Mesenchymal stem cell (in vitro differentiated cells and primary cell): ENCODE data around the gene NFE2L2.

Experiments
- DNase-seq: peaks from one replicate; pipeline ENCODE4 v3.0.0-alpha.2; 2013
- H2AFZ ChIP-seq: one replicate; pipeline ENCODE4 v1.6.1; 2013; ENCODE audit warnings: low read depth, mild to moderate bottlenecking, control low read depth, inconsistent platforms, low read length, moderate library complexity
- H2AK5ac ChIP-seq: 2 replicates; pipeline ENCODE4 v1.6.1; 2013; ENCODE audit warnings: low read length, moderate library complexity, mild to moderate bottlenecking, inconsistent platforms; ENCODE audit not compliant: severe bottlenecking
- H2BK120ac ChIP-seq: one replicate; pipeline ENCODE4 v1.6.1; 2013; ENCODE audit warnings: low read depth, mild to moderate bottlenecking, inconsistent platforms, low read length, moderate library complexity
- H2BK12ac ChIP-seq, 2 experiments: one replicate each; pipeline ENCODE4 v1.6.1; 2013; ENCODE audit warnings: inconsistent platforms in 2 of 2, low read length in 2 of 2, mild to moderate bottlenecking in 2 of 2, moderate library complexity in 2 of 2, control low read depth in 1 of 2
- H2BK15ac ChIP-seq: one replicate; pipeline ENCODE4 v1.6.1; 2013; ENCODE audit warnings: mild to moderate bottlenecking, low read depth, inconsistent platforms; ENCODE audit not compliant: poor library complexity, severe bottlenecking
- H2BK5ac ChIP-seq: 2 replicates; pipeline ENCODE4 v1.6.1; 2013; ENCODE audit warnings: low read depth, mild to moderate bottlenecking, low read length, control low read depth, inconsistent platforms; ENCODE audit not compliant: poor library complexity, severe bottlenecking
- H3K14ac ChIP-seq, 2 experiments: one replicate each; pipeline ENCODE4 v1.6.1; 2013; ENCODE audit warnings: inconsistent platforms in 2 of 2, low read length in 2 of 2, control low read depth in 1 of 2, mild to moderate bottlenecking in 1 of 2, moderate library complexity in 1 of 2
- H3K18ac ChIP-seq, 2 experiments: one replicate each; pipeline ENCODE4 v1.6.1; 2013; ENCODE audit warnings: inconsistent platforms in 2 of 2, low read length in 2 of 2, control low read depth in 1 of 2, low read depth in 1 of 2, mild to moderate bottlenecking in 1 of 2
- H3K23ac ChIP-seq, 2 experiments: one replicate each; pipeline ENCODE4 v1.6.1; 2013; ENCODE audit warnings: inconsistent platforms in 2 of 2, low read length in 2 of 2, mild to moderate bottlenecking in 2 of 2, moderate library complexity in 2 of 2, control low read depth in 1 of 2
- H3K27ac ChIP-seq: 2 replicates; pipeline ENCODE4 v1.5.1; 2013; ENCODE audit warnings: mild to moderate bottlenecking, moderate library complexity, low read length, control low read depth, inconsistent platforms; ENCODE audit not compliant: poor library complexity, severe bottlenecking
- H3K27me3 ChIP-seq, 2 experiments: 2 replicates each; pipeline versions ENCODE4 v1.6.1 to v1.7.0; 2013; ENCODE audit warnings: low read length in 2 of 2, mild to moderate bottlenecking in 2 of 2, moderate library complexity in 2 of 2, control low read depth in 1 of 2, inconsistent platforms in 1 of 2; ENCODE audit not compliant: control insufficient read depth in 1 of 2, insufficient read depth in 1 of 2
- H3K36me3 ChIP-seq, 2 experiments: 2 replicates each; pipeline versions ENCODE4 v1.6.1 to v1.7.0; 2013; ENCODE audit warnings: low read length in 2 of 2, control low read depth in 1 of 2, inconsistent platforms in 1 of 2, low read depth in 1 of 2, mild to moderate bottlenecking in 1 of 2; ENCODE audit not compliant: insufficient read depth in 2 of 2, control insufficient read depth in 1 of 2
- H3K4ac ChIP-seq, 2 experiments: one replicate each; pipeline ENCODE4 v1.6.1; 2013; ENCODE audit warnings: inconsistent platforms in 2 of 2, low read length in 2 of 2, mild to moderate bottlenecking in 2 of 2, moderate library complexity in 2 of 2, control low read depth in 1 of 2, low read depth in 1 of 2
- H3K4me1 ChIP-seq: 2 replicates; pipeline ENCODE4 v1.6.1; 2013; ENCODE audit warnings: low read depth, low read length, control low read depth; ENCODE audit not compliant: control insufficient read depth, insufficient read depth
- H3K4me2 ChIP-seq: 2 replicates; pipeline ENCODE4 v1.6.1; 2013; ENCODE audit warnings: low read length, mild to moderate bottlenecking, inconsistent platforms; ENCODE audit not compliant: poor library complexity, severe bottlenecking
- H3K4me3 ChIP-seq, 2 experiments: 2 replicates each; pipeline versions ENCODE4 v1.5.1 to v1.7.0; 2013; ENCODE audit warnings: low read length in 2 of 2, mild to moderate bottlenecking in 2 of 2, control low read depth in 1 of 2, low read depth in 1 of 2; ENCODE audit not compliant: insufficient read depth in 1 of 2
- H3K79me1 ChIP-seq: replicated peaks from 2 replicates; pipeline ENCODE4 v1.6.1; 2013; ENCODE audit warnings: mild to moderate bottlenecking, control low read depth, low read length, inconsistent platforms; ENCODE audit not compliant: poor library complexity, severe bottlenecking
- H3K9ac ChIP-seq: 2 replicates; pipeline ENCODE4 v1.7.0; 2013; ENCODE audit warnings: mild to moderate bottlenecking, low read length, moderate library complexity
- H3K9me3 ChIP-seq: 2 replicates; pipeline ENCODE4 v1.7.0; 2013; ENCODE audit warnings: mild to moderate bottlenecking, low read length; ENCODE audit not compliant: control insufficient read depth
- H4K8ac ChIP-seq: one replicate; pipeline ENCODE4 v1.6.1; 2013; ENCODE audit warnings: inconsistent platforms, mild to moderate bottlenecking, low read length, moderate library complexity
- H4K91ac ChIP-seq: one replicate; pipeline ENCODE4 v1.6.1; 2013; ENCODE audit warnings: mild to moderate bottlenecking, low read length, inconsistent platforms
- WGBS: methylation state at CpG from one replicate; pipeline ENCODE4 v1.1.7; 2013; ENCODE audit warnings: mixed read lengths; 5-methylcytosine and 5-hydroxymethylcytosine counted together

The NFE2L2 gene

GRCh38 chr2:177289824-177290628 is 25.5 kb upstream of the NFE2L2 start:
- H3K14ac ChIP-seq, result no peak overlapping the region
- H3K9ac ChIP-seq, result no peak overlapping the region
- no peaks in the 10 kb centered on the region for H3K79me1 ChIP-seq
- no peak overlapping the region for H3K23ac ChIP-seq
- H2BK12ac ChIP-seq, result no peak overlapping the region
- H2AK5ac ChIP-seq, result no peak overlapping the region
- no peak overlapping the region for H3K4me3 ChIP-seq
- H3K18ac ChIP-seq, result no peak overlapping the region
- no peak overlapping the region for H4K8ac ChIP-seq
- H3K27ac ChIP-seq, result no peak overlapping the region
- no peak overlapping the region for H2AFZ ChIP-seq
- no peak overlapping the region for H4K91ac ChIP-seq
- no peak overlapping the region for H3K4ac ChIP-seq
- H3K36me3 ChIP-seq, result no peaks in the 10 kb centered on the region
- no peak for DNase-seq
- 74% methylated on average over 9 of the region's 9 CpGs for WGBS
- no peak overlapping the region for H3K4me2 ChIP-seq
- no peaks in the 10 kb centered on the region for H3K27me3 ChIP-seq
- H2BK120ac ChIP-seq, result no peak overlapping the region
- H2BK15ac ChIP-seq, result no peak overlapping the region
- no peaks in the 10 kb centered on the region for H3K4me1 ChIP-seq
- no peak overlapping the region for H2BK5ac ChIP-seq
- no peaks in the 10 kb centered on the region for H3K9me3 ChIP-seq

- DNase-seq, result no peak
- Histone ChIP-seq H2BK12ac (no peak overlapping the region), H4K91ac (no peak overlapping the region), H3K14ac (no peak overlapping the region), H3K79me1 (no peaks in the 10 kb centered on the region), H2BK5ac (no peak overlapping the region), H2AK5ac (no peak overlapping the region), H3K23ac (no peak overlapping the region), H3K18ac (no peak overlapping the region), H3K4me2 (no peak overlapping the region), H2BK15ac (no peak overlapping the region), H3K4me3 (no peak overlapping the region), H3K27ac (no peak overlapping the region), H3K36me3 (no peaks in the 10 kb centered on the region), H3K9ac (no peak overlapping the region), H2AFZ (no peak overlapping the region), H3K9me3 (no peaks in the 10 kb centered on the region), H2BK120ac (no peak overlapping the region), H4K8ac (no peak overlapping the region), H3K27me3 (no peaks in the 10 kb centered on the region), H3K4ac (no peak overlapping the region), H3K4me1 (peaks cover 1% of the 10 kb centered on the region)
- WGBS, result 100% methylated on average over 1 of the region's 1 CpG
These were observed 23.3 kb upstream of the NFE2L2 start for GRCh38 chr2:177287814-177288213.

GRCh38 chr2:177285892-177286715 is 21.6 kb upstream of the NFE2L2 start:
- Histone ChIP-seq H4K8ac (no peak overlapping the region), H3K79me1 (no peaks in the 10 kb centered on the region), H2BK12ac (no peak overlapping the region), H2AFZ (no peak overlapping the region), H3K4me3 (no peak overlapping the region), H3K27ac (no peak overlapping the region), H2BK120ac (no peak overlapping the region), H2AK5ac (no peak overlapping the region), H3K4me2 (no peak overlapping the region), H3K9ac (no peak overlapping the region), H3K4ac (no peak overlapping the region), H4K91ac (no peak overlapping the region), H3K23ac (no peak overlapping the region), H3K14ac (no peak overlapping the region), H2BK15ac (no peak overlapping the region), H3K36me3 (no peaks in the 10 kb centered on the region), H3K9me3 (no peaks in the 10 kb centered on the region), H3K4me1 (peaks cover 10% of the 10 kb centered on the region), H3K27me3 (no peaks in the 10 kb centered on the region), H2BK5ac (no peak overlapping the region), H3K18ac (no peak overlapping the region)
- DNase-seq, result no peak
- WGBS, result 90% methylated on average over 2 of the region's 2 CpGs

- Histone ChIP-seq H2BK120ac (no peak overlapping the region), H3K18ac (no peak overlapping the region), H3K9me3 (no peaks in the 10 kb centered on the region), H3K4me3 (no peak overlapping the region), H4K91ac (no peak overlapping the region), H2BK12ac (no peak overlapping the region), H3K36me3 (no peaks in the 10 kb centered on the region), H3K27ac (no peak overlapping the region), H4K8ac (no peak overlapping the region), H3K27me3 (no peaks in the 10 kb centered on the region), H3K9ac (no peak overlapping the region), H3K4me1 (peaks cover 11% of the 10 kb centered on the region), H3K4ac (no peak overlapping the region), H2BK15ac (no peak overlapping the region), H2BK5ac (no peak overlapping the region), H3K4me2 (no peak overlapping the region), H3K79me1 (no peaks in the 10 kb centered on the region), H3K23ac (no peak overlapping the region), H2AFZ (no peak overlapping the region), H2AK5ac (no peak overlapping the region), H3K14ac (no peak overlapping the region)
- no peak for DNase-seq
- WGBS, result 60% methylated on average over 1 of the region's 3 CpGs
These were observed 20.0 kb upstream of the NFE2L2 start for GRCh38 chr2:177284531-177284930.
